ENCODE data around the gene CACNA2D4.

The CACNA2D4 gene

GRCh38 chr12:1935242-1935641 lies 16.8 kb upstream of the CACNA2D4 start:
- no peak for DNase-seq (ENCODE audit: extremely low read depth in 1 of 2, low read depth in 1 of 2)

GRCh38 chr12:1934831-1935230 lies 16.4 kb upstream of the CACNA2D4 start:
- DNase-seq (ENCODE audit: extremely low read depth in 1 of 2, low read depth in 1 of 2), result no peak

DNA sequence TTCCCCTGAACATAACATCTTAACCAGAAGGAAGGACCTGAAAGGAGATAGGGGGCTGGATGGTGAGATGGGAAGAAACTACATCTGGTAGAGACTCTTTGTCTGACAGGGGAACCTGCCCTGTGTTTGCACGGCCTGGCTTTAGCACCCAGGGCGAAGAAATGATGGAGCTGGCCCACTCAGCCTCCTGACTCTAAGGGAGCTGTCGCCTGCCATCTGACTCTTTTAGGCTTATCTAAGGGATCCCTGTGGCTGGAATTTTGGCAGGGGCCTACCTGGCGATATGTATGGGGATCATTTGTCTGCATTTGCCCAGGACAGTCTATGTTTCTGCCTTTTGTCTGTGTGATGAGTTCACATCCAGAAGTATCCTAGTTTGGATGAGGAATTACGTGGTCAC lies 15.6 kb upstream of the CACNA2D4 start:
- DNase-seq (ENCODE audit: extremely low read depth in 1 of 2, low read depth in 1 of 2), result no peak

DNA sequence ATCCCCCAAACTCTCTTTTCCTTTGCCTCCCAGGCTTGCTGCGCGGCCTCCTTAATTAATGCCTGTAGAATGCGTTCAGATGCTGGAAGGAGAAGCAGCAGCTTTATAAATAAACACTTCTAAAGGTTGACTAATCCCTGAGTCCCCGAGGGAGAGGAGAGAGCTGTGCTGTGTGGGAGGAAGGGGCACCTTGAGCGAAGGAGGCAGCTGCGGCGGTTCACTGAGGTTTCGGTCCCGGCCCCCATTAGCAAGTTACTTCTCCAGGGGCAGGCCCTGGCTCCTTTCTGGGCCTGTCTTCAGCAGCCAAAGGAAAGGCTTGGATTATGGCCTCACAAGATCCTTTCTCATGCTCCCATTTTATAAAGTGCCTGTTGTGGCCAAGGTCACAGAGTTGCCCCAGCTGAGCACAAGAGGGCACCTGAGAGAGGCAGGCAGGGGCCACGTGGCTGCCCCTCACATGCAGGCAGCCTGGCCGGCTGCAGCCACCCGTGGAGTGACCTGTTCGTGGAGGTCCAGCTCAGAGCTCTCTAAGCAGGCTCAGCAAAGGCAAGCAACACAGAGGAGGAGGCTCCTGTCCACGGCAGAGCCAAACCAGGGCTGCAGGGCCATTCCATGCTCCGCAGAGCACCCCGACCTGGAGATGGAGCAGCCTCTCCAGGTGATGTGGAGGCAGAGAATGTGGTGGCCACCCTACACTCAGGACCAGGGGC lies 15.0 kb upstream of the CACNA2D4 start:
- DNase-seq (ENCODE audit: extremely low read depth in 1 of 2, low read depth in 1 of 2), result no peak

GRCh38 chr12:1932264-1932777 lies 13.9 kb upstream of the CACNA2D4 start:
- DNase-seq (ENCODE audit: extremely low read depth in 1 of 2, low read depth in 1 of 2), result no peak

DNA sequence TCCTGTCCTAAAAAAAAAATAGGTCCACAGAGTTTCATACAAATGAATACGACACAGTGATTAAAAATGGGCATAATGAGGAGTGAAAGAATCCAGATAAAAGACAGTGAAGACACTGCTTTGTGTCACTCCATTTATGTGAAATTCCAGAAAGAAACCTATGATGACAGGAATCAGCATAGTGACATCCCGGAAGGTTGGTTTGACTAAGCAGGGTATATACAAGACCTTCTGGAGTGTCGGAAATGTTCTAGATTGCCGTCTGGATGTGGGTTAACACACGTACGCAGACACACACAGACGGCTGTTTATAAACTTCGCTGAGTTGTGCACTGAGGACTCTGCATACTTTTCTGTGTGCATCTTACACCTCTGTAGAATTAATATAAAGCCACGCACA lies 13.2 kb upstream of the CACNA2D4 start:
- DNase-seq (ENCODE audit: extremely low read depth in 1 of 2, low read depth in 1 of 2), result no peak

DNA sequence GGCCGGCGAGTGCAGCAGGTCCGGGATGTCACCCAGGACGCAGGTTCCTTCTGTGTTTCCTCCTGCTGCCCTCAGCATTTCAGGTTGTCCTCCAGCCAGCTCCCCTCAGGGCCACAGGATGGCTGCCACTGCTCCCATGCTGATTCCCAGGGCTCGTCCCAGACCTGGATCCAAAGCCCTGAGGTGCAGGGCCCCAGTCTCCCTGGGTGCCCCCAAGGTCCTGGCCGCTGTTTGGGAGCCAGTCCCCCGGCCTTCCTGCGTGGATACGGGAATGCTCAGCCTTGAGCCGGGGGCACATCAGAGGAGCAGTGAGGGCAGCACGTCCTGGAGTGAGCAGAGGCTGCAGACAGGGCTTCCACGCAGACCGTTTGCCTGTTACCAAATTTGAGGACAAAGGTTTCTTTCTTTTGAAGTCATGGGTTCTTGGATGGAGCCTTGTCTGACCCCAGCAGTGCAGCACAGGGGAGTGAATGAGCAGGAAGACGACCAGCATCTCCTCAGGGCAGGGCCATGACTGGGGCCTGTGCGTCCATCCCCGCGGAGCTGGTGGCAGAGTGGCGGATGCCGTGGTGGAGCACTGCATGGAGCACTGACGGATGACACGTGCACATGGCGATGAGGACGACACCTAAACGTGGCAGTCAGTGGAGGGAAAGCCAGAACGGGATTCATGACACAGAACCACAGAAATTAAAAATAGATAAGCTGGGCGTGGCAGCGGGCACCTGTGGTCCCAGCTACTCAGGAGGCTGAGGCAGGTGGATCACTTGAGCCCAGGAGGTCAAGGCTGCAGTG lies 12.5 kb upstream of the CACNA2D4 start:
- no peak for DNase-seq (ENCODE audit: extremely low read depth in 1 of 2, low read depth in 1 of 2)

GRCh38 chr12:1929985-1930802 lies 11.7 kb upstream of the CACNA2D4 start:
- no peak for DNase-seq (ENCODE audit: extremely low read depth in 1 of 2, low read depth in 1 of 2)

DNA sequence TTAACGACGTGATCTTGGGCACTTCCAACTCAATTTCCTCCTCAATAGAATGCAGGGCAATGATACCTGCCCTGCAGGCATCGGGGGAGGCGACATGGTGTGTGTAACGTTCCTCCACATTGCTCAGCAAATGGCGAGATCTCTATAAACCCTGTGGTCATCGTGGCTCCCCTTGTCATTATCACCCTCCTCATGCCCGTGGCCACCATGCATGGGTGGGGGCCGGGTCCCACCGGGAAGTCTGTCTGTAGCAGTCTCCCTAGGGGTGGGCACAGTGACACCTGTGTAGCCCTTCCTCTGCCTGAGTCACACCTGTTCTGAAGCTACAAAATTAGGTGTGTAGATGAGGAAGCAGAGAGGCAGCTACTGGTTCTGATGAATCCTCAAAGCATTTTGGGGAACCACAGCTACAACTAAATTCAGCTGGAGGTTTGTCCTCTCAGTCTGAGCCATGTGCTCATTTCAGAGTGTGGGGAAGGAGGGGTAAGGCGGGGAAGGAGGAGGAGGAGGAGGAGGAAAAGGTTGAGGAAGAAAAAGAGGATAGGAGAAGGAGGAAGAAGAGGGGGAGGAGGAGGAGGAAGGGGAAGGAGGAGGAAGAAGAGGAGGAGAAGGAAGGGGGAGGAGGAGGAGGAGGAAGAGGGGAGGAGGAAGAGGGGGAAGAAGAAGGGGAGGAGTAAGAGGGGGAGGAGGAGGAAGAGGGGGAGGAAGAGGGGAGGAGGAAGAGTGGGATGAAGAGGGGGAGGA lies 11.0 kb upstream of the CACNA2D4 start:
- no peak for DNase-seq (ENCODE audit: extremely low read depth in 1 of 2, low read depth in 1 of 2)

GRCh38 chr12:1928439-1929121 lies 10.1 kb upstream of the CACNA2D4 start:
- DNase-seq (ENCODE audit: extremely low read depth in 1 of 2, low read depth in 1 of 2), result no peak

- no peak for DNase-seq (ENCODE audit: extremely low read depth in 1 of 2, low read depth in 1 of 2)
These were observed 9.4 kb upstream of the CACNA2D4 start for GRCh38 chr12:1927751-1928351.

DNA sequence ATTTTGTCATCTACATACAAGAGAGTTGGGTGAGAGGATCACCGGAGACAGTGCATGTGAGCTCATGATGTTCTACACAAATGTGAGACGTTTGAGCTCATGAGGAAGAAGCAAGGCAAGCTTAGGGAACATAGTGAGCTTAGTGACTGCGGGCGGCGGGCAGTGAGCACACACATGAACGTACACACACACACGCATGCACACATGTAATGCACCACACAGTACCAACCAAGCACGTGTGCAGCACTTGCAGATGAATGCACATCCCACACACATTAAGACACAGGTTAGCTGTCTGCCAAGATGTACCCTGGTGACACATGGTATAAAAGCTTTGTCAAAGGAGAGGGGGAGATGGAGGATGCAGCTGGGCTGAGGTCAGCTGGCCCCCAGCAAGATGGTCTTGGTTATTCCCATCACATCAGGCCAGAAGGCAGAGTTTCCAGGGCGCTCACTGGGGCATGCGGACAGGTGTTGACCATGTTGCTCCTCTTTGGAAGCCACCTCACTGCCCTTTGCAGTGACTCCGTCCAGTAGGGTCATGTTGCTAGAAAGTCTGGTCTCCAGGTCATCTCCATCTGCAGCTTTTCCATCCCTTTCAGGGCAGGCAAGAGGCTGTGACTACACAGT lies 8.7 kb upstream of the CACNA2D4 start:
- DNase-seq (ENCODE audit: extremely low read depth in 1 of 2, low read depth in 1 of 2), result no peak

DNA sequence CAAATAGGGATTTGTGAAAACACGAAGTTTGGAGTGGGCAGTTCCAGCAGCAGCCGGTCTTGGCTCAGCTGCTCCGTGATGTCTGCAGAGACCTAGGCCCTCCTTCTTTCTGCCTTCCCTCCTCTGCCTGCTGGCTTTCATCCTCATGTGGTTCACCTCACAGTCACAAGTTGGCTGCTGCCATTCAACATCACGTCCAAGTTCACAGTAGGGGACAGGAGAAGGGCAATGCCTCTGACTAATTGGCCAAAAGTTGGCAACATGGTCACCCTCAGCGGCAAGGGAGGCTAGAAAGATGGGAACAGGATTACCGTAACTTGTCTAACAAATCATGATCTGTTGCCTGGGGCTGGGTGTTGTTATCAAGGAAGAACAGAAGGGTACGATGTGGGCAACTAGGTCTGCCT lies 7.8 kb upstream of the CACNA2D4 start:
- DNase-seq (ENCODE audit: extremely low read depth in 1 of 2, low read depth in 1 of 2), result no peak

DNA sequence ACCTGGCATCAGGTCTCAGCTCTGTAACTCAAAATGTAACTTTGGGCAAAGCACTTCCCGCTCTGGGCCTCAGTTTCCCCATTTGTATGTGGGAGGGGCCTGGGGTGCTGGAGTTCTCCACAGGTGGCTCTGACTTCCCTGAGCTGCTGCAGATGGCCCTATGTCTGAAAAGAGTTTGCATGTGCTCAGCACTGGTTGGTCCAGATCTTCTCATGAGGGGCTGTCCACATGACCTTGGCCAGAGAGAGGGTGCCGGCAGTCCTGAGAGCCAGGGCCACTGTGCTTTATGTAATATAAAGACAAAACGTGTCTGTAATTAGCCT lies 7.2 kb upstream of the CACNA2D4 start:
- no peak for DNase-seq (ENCODE audit: extremely low read depth in 1 of 2, low read depth in 1 of 2)

- DNase-seq (ENCODE audit: extremely low read depth in 1 of 2, low read depth in 1 of 2), result no peak
These were observed 6.7 kb upstream of the CACNA2D4 start for GRCh38 chr12:1924996-1925683.

GRCh38 chr12:1922985-1923384 lies 4.5 kb upstream of the CACNA2D4 start:
- no peak for DNase-seq (ENCODE audit: extremely low read depth in 1 of 2, low read depth in 1 of 2)

DNA sequence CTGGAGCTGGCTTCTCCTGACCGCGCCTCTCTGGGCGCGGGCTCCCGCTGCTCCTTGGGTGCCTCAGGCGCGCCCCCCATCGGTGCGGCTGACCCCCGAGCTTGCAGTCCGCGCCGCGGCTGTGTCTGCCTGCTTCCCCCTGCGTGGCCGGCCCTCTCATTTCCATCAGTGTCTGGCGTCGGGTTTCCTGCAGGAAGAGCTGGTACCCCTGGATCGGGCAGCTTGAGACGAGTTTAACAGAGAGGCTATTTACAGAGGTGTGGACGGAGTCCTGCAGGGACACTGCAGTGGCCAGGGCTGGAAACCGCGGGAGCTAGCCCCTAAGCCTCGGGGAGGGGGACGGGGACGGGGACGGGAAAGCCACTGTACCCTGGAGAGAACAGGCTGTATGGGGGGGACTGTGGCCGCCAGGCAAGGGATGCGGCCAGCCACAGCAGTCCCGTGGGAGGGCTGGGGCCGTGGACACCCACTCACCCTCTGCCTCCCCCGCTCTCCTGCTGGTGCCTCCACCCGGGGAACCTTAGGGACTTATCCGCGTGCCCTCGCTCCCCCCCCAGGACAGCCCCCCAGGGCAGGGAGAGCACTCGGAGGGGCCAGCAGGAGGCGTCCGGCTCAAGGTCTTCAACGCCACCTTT lies 3.7 kb upstream of the CACNA2D4 start:
- no peak for DNase-seq (ENCODE audit: extremely low read depth in 1 of 2, low read depth in 1 of 2)

GRCh38 chr12:1920971-1921370 lies 2.5 kb upstream of the CACNA2D4 start:
- DNase-seq (ENCODE audit: extremely low read depth in 1 of 2, low read depth in 1 of 2), result no peak
